Fibroblast of peridontal ligament (primary cell): ENCODE data around the gene HTN1.
"Not testable (repeated sequence)": the region's sequence is repeated elsewhere in the genome, so short reads cannot be mapped to it uniquely, and the experiment has no call there.

Experiments used
- DNase-seq: peaks from one replicate; pipeline ENCODE4 v3.0.0-alpha.2; 2010; ENCODE audit errors: extremely low read depth

HTN1 gene

GRCh38 chr4:70050138-70050537 lies at the start of gene HTN1:
Gene HTN1, plus strand, starts transcription at chr4:70050438. Its CDS starts 2,639 bp downstream, at chr4:70053077.
- DNase-seq: not testable (repeated sequence)

GRCh38 chr4:70000711-70001110 lies 49.5 kb upstream of the HTN1 start:
- DNase-seq: no peak

GRCh38 chr4:70002507-70002906 lies 47.7 kb upstream of the HTN1 start:
- no peak for DNase-seq

- DNase-seq: no peak
Observed at GRCh38 chr4:70008771-70009170, 41.5 kb upstream of the HTN1 start.

- not testable (repeated sequence) for DNase-seq
Observed at GRCh38 chr4:70019006-70019405, 31.2 kb upstream of the HTN1 start.

GRCh38 chr4:70023218-70023617 lies 27.0 kb upstream of the HTN1 start:
- no peak for DNase-seq

GRCh38 chr4:70027011-70027410 lies 23.2 kb upstream of the HTN1 start:
- DNase-seq: no peak

GRCh38 chr4:70028159-70028558 lies 22.1 kb upstream of the HTN1 start, which contains the start of gene HTN3:
Gene HTN3, plus strand, starts transcription at chr4:70028459. Its CDS starts 2,282 bp downstream, at chr4:70030741.
- DNase-seq: not testable (repeated sequence)

GRCh38 chr4:70037559-70037958 lies 12.7 kb upstream of the HTN1 start:
- DNase-seq: not testable (repeated sequence)

GRCh38 chr4:70039928-70040327 lies 10.3 kb upstream of the HTN1 start:
- DNase-seq: not testable (repeated sequence)

GRCh38 chr4:70041652-70042286 lies 8.5 kb upstream of the HTN1 start:
- DNase-seq: no peak

- not testable (repeated sequence) for DNase-seq
Observed at GRCh38 chr4:70056534-70056933, 6.3 kb downstream of the HTN1 start.

- DNase-seq: no peak
Observed at GRCh38 chr4:70057651-70058050, 7.4 kb downstream of the HTN1 start.

GRCh38 chr4:70059149-70059548 lies 8.9 kb downstream of the HTN1 start:
- DNase-seq: no peak

- DNase-seq: no peak
Observed at GRCh38 chr4:70062000-70062399, 11.8 kb downstream of the HTN1 start.

- DNase-seq: no peak
Observed at GRCh38 chr4:70080205-70080604, 30.0 kb downstream of the HTN1 start.

- DNase-seq: no peak
Observed at GRCh38 chr4:70099206-70099605, 49.0 kb downstream of the HTN1 start.
